WERI-Rb-1 (cell line): ENCODE measurements around the gene HOXC4.

Source experiments
- DNase-seq: peaks from one replicate; pipeline ENCODE4 v3.0.0-alpha.2; 2020
- H3K27ac ChIP-seq: fragments of 250-450 bp; sonication (Bioruptor Pico); 2 replicates; pipeline ENCODE4 v1.5.1; 2020; ENCODE audit warnings: mild to moderate bottlenecking, moderate library complexity
- H3K27me3 ChIP-seq: fragments of 250-450 bp; sonication (Bioruptor Pico); 2 replicates; pipeline ENCODE4 v1.5.1; 2021; ENCODE audit warnings: mild to moderate bottlenecking, low read depth, moderate library complexity; ENCODE audit not compliant: insufficient read depth, severe bottlenecking
- H3K36me3 ChIP-seq: fragments of 250-450 bp; sonication (Bioruptor Pico); 2 replicates; pipeline ENCODE4 v1.5.1; 2020; ENCODE audit warnings: mild to moderate bottlenecking, moderate library complexity
- H3K4me3 ChIP-seq: 2 replicates; pipeline ENCODE4 v1.5.1; 2011; ENCODE audit warnings: low read depth, mild to moderate bottlenecking, control low read depth, low read length
- H3K9me3 ChIP-seq: fragments of 250-450 bp; sonication (Bioruptor Pico); 2 replicates; pipeline ENCODE4 v1.5.1; 2021; ENCODE audit warnings: mild to moderate bottlenecking, moderate library complexity; ENCODE audit not compliant: severe bottlenecking
- CTCF ChIP-seq: IDR thresholded peaks from 2 replicates; pipeline ENCODE4 v1.5.1; 2011; ENCODE audit warnings: low read depth, mild to moderate bottlenecking, control low read depth, inconsistent platforms, low read length

HOXC4 gene

GRCh38 chr12:54015018-54015931 is 38.4 kb upstream of the HOXC4 start:
- DNase-seq = no peak
- no peak overlapping the region for H3K27ac ChIP-seq
- no peak for TF ChIP-seq CTCF
- no peak overlapping the region for H3K4me3 ChIP-seq
- no peaks in the 10 kb centered on the region for H3K27me3 ChIP-seq
- no peaks in the 10 kb centered on the region for H3K9me3 ChIP-seq
- no peaks in the 10 kb centered on the region; the same call in 1 of the 2 replicates for H3K36me3 ChIP-seq

GRCh38 chr12:54016051-54016450 is 37.6 kb upstream of the HOXC4 start:
- Histone ChIP-seq H3K9me3 (no peaks in the 10 kb centered on the region), H3K27ac (no peak overlapping the region), H3K36me3 (no peaks in the 10 kb centered on the region; the same call in 1 of the 2 replicates), H3K27me3 (no peaks in the 10 kb centered on the region), H3K4me3 (no peak overlapping the region)
- TF ChIP-seq CTCF = no peak
- DNase-seq = no peak

DNA sequence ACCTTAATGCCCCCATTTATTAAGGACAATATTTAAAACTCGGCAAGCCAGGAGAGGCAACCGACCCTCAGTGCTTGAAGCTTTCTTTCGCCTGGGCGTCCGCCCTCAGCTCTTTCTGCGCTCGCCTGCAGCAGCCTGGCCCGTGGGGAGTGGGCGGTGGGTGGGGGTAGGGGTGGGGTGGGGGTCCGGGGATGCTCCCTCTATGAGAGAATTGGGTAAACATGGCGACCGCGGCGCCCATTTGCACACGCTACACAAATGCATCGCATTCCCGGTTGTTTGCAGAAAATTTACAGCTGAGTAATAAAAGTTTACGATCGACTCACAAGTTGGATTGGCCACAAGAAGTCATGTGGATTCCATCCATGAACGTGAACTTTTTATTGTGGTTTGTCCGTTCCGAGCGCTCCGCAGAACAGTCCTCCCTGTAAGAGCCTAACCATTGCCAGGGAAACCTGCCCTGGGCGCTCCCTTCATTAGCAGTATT is 37.1 kb upstream of the HOXC4 start:
- Histone ChIP-seq H3K36me3 (no peaks in the 10 kb centered on the region; the same call in 1 of the 2 replicates), H3K9me3 (no peaks in the 10 kb centered on the region), H3K27ac (peak overlapping the region; percentile 97), H3K4me3 (peak overlapping the region; percentile 73), H3K27me3 (no peaks in the 10 kb centered on the region)
- DNase-seq = no peak
- no peak for TF ChIP-seq CTCF

- DNase-seq = peak; percentile 77
- H3K4me3 ChIP-seq = peak overlapping the region; percentile 73
- peak; percentile 15; the same call in 1 of the 2 replicates for TF ChIP-seq CTCF
Observed at GRCh38 chr12:54017027-54017788, 36.4 kb upstream of the HOXC4 start.

GRCh38 chr12:54017878-54018467 is 35.7 kb upstream of the HOXC4 start:
- H3K36me3 ChIP-seq = no peaks in the 10 kb centered on the region; the same call in 1 of the 2 replicates
- H3K9me3 ChIP-seq = no peaks in the 10 kb centered on the region
- peak; percentile 97 for DNase-seq
- H3K4me3 ChIP-seq = peak overlapping the region; percentile 73
- no peaks in the 10 kb centered on the region for H3K27me3 ChIP-seq
- H3K27ac ChIP-seq = peak overlapping the region; percentile 97
- TF ChIP-seq CTCF = no peak

More at GRCh38 chr12:54017027-54017788, 36.4 kb upstream of the HOXC4 start:
- no peaks in the 10 kb centered on the region for H3K27me3 ChIP-seq
- H3K27ac ChIP-seq = peak overlapping the region; percentile 97
- H3K9me3 ChIP-seq = no peaks in the 10 kb centered on the region
- H3K36me3 ChIP-seq = no peaks in the 10 kb centered on the region; the same call in 1 of the 2 replicates
